ENCODE results near the gene PTPRE. TPM values are rescaled to one million over a fixed set of nuclear protein-coding genes. Genes with fewer than 3 reads are reported as not detected.
A peak's percentile ranks its signal among the peaks of the same experiment; 100 is the strongest.

PTPRE gene
- polyA plus RNA-seq, 1 donor (not counting 4 experiments of a cell fraction or from before 2014, with no cell fraction given), result 15.1 TPM

- DNase-seq (ENCODE audit: low read depth, low spot score) (no peak), FAIRE-seq (no peak)
- H3K9me1 ChIP-seq (ENCODE audit: control insufficient read depth, extremely low read depth, insufficient read depth, low read length), result peaks cover 4% of the 10 kb centered on the region
- no peaks in the 10 kb centered on the region for H3K27me3 ChIP-seq (ENCODE audit: control insufficient read depth, extremely low read depth, insufficient read depth, low read length)
- H3K4me2 ChIP-seq (ENCODE audit: control insufficient read depth, extremely low read depth, insufficient read depth, low read depth, low read length), result no peak overlapping the region
- H3K9ac ChIP-seq (ENCODE audit: control insufficient read depth, extremely low read depth, insufficient read depth, low read length), result no peak overlapping the region
- H3K27ac ChIP-seq (ENCODE audit: control insufficient read depth, insufficient read depth, low read length), result no peak overlapping the region
- H3K4me1 ChIP-seq (ENCODE audit: control insufficient read depth, extremely low read depth, insufficient read depth, low read length), result peaks cover 4% of the 10 kb centered on the region
- H3K79me2 ChIP-seq (ENCODE audit: control insufficient read depth, insufficient read depth, low read length), result no peaks in the 10 kb centered on the region
- dilution Hi-C loops (cut with MboI; ENCODE audit: extremely low pct_ligation_motif_present, low sequenced_read_pairs), result no loop called here
- H3K4me3 ChIP-seq (ENCODE audit: control insufficient read depth in 2 of 3, extremely low read depth in 1 of 3, insufficient read depth in 2 of 3, low read depth in 1 of 3, low read length in 3 of 3), result no peak overlapping the region
- no peak overlapping the region for H2AFZ ChIP-seq (ENCODE audit: control insufficient read depth, low read length)
- no peak for TF ChIP-seq CTCF (optimal IDR thresholded peaks at IDR 0.05 in 1 of 3, IDR thresholded peaks at IDR 0.05 in 1 of 3, conservative IDR thresholded peaks at IDR 0.05 in 1 of 3; ENCODE audit: extremely low read depth in 1 of 3, insufficient read depth in 2 of 3, low read length in 3 of 3)
- H3K36me3 ChIP-seq (ENCODE audit: control insufficient read depth in 2 of 2, extremely low read depth in 1 of 2, insufficient read depth in 2 of 2, low read length in 2 of 2), result no peaks in the 10 kb centered on the region
- H3K9me3 ChIP-seq (ENCODE audit: control insufficient read depth, low read depth, low read length), result peaks cover 10% of the 10 kb centered on the region
- H4K20me1 ChIP-seq (ENCODE audit: control insufficient read depth, extremely low read depth, insufficient read depth, low read length), result no peaks in the 10 kb centered on the region
These were observed 31.1 kb downstream of the PTPRE start for GRCh38 chr10:127937915-127938463.

GRCh38 chr10:127939786-127940330, 33.0 kb downstream of the PTPRE start:
- no peak overlapping the region for H2AFZ ChIP-seq (ENCODE audit: control insufficient read depth, low read length)
- TF ChIP-seq EZH2 (IDR thresholded peaks at IDR 0.05; ENCODE audit: low read length) (no peak), CTCF (optimal IDR thresholded peaks at IDR 0.05 in 1 of 3, IDR thresholded peaks at IDR 0.05 in 1 of 3, conservative IDR thresholded peaks at IDR 0.05 in 1 of 3; ENCODE audit: extremely low read depth in 1 of 3, insufficient read depth in 2 of 3, low read length in 3 of 3) (no peak)
- dilution Hi-C loops (cut with MboI; ENCODE audit: extremely low pct_ligation_motif_present, low sequenced_read_pairs), result no loop called here

More at GRCh38 chr10:127939786-127940330, 33.0 kb downstream of the PTPRE start:
- DNase-seq (ENCODE audit: low read depth, low spot score) (peak; percentile 57), FAIRE-seq (no peak)
- H3K4me2 ChIP-seq (ENCODE audit: control insufficient read depth, extremely low read depth, insufficient read depth, low read depth, low read length), result no peak overlapping the region
- peaks cover 10% of the 10 kb centered on the region for H3K9me3 ChIP-seq (ENCODE audit: control insufficient read depth, low read depth, low read length)
- H3K4me1 ChIP-seq (ENCODE audit: control insufficient read depth, extremely low read depth, insufficient read depth, low read length), result peaks cover 7% of the 10 kb centered on the region
- H3K36me3 ChIP-seq (ENCODE audit: control insufficient read depth in 2 of 2, extremely low read depth in 1 of 2, insufficient read depth in 2 of 2, low read length in 2 of 2), result no peaks in the 10 kb centered on the region
- H3K9me1 ChIP-seq (ENCODE audit: control insufficient read depth, extremely low read depth, insufficient read depth, low read length), result peaks cover 4% of the 10 kb centered on the region
- no peak overlapping the region for H3K27ac ChIP-seq (ENCODE audit: control insufficient read depth, insufficient read depth, low read length)
- H3K27me3 ChIP-seq (ENCODE audit: control insufficient read depth, extremely low read depth, insufficient read depth, low read length), result no peaks in the 10 kb centered on the region
- H3K4me3 ChIP-seq (ENCODE audit: control insufficient read depth in 2 of 3, extremely low read depth in 1 of 3, insufficient read depth in 2 of 3, low read depth in 1 of 3, low read length in 3 of 3), result no peak overlapping the region
- H3K79me2 ChIP-seq (ENCODE audit: control insufficient read depth, insufficient read depth, low read length), result no peaks in the 10 kb centered on the region
- H4K20me1 ChIP-seq (ENCODE audit: control insufficient read depth, extremely low read depth, insufficient read depth, low read length), result no peaks in the 10 kb centered on the region
- no peak overlapping the region for H3K9ac ChIP-seq (ENCODE audit: control insufficient read depth, extremely low read depth, insufficient read depth, low read length)

All from keratinocyte (primary cell).